ENCODE data around the gene HBA2.
"Not testable (repeated sequence)": the region's sequence is repeated elsewhere in the genome, so short reads cannot be mapped to it uniquely, and the experiment has no call there.

The HBA2 gene

GRCh38 chr16:154217-155030 is 18.3 kb upstream of the HBA2 start:
- in situ Hi-C loops (cut with MboI; ENCODE audit: low sequenced_read_pairs) = no loop called here

- in situ Hi-C loops (cut with MboI; ENCODE audit: low sequenced_read_pairs) = no loop called here
Observed at GRCh38 chr16:155031-155398, 17.7 kb upstream of the HBA2 start.

- in situ Hi-C loops (cut with MboI; ENCODE audit: low sequenced_read_pairs) = no loop called here
Observed at GRCh38 chr16:159136-159849, 13.4 kb upstream of the HBA2 start.

GRCh38 chr16:160242-160641 is 12.4 kb upstream of the HBA2 start:
- in situ Hi-C loops (cut with MboI; ENCODE audit: low sequenced_read_pairs) = not testable (repeated sequence)

GRCh38 chr16:160691-161190 is 11.9 kb upstream of the HBA2 start:
- in situ Hi-C loops (cut with MboI; ENCODE audit: low sequenced_read_pairs) = no loop called here

GRCh38 chr16:162271-162991 is 10.2 kb upstream of the HBA2 start:
- in situ Hi-C loops (cut with MboI; ENCODE audit: low sequenced_read_pairs) = no loop called here

GRCh38 chr16:163139-163538 is 9.5 kb upstream of the HBA2 start:
- in situ Hi-C loops (cut with MboI; ENCODE audit: low sequenced_read_pairs) = not testable (repeated sequence)

- in situ Hi-C loops (cut with MboI; ENCODE audit: low sequenced_read_pairs) = not testable (repeated sequence)
Observed at GRCh38 chr16:163696-164095, 9.0 kb upstream of the HBA2 start.

- in situ Hi-C loops (cut with MboI; ENCODE audit: low sequenced_read_pairs) = not testable (repeated sequence)
Observed at GRCh38 chr16:164134-164823, 8.4 kb upstream of the HBA2 start.

- in situ Hi-C loops (cut with MboI; ENCODE audit: low sequenced_read_pairs) = no loop called here
Observed at GRCh38 chr16:164827-165538, 7.7 kb upstream of the HBA2 start.

GRCh38 chr16:165539-166374 is 6.9 kb upstream of the HBA2 start, which contains the start of gene HBM:
TSS of gene HBM (plus strand) at chr16:165978. CDS start at chr16:165998, 20 bp downstream.
- in situ Hi-C loops (cut with MboI; ENCODE audit: low sequenced_read_pairs) = no loop called here

GRCh38 chr16:166375-167121 is 6.1 kb upstream of the HBA2 start:
- in situ Hi-C loops (cut with MboI; ENCODE audit: low sequenced_read_pairs) = no loop called here

GRCh38 chr16:167122-167690 is 5.5 kb upstream of the HBA2 start:
- in situ Hi-C loops (cut with MboI; ENCODE audit: low sequenced_read_pairs) = no loop called here

GRCh38 chr16:168424-168823 is 4.3 kb upstream of the HBA2 start:
- in situ Hi-C loops (cut with MboI; ENCODE audit: low sequenced_read_pairs) = no loop called here

- in situ Hi-C loops (cut with MboI; ENCODE audit: low sequenced_read_pairs) = no loop called here
Observed at GRCh38 chr16:169014-169413, 3.7 kb upstream of the HBA2 start.

GRCh38 chr16:170088-170507 is 2.6 kb upstream of the HBA2 start:
- in situ Hi-C loops (cut with MboI; ENCODE audit: low sequenced_read_pairs) = not testable (repeated sequence)

- in situ Hi-C loops (cut with MboI; ENCODE audit: low sequenced_read_pairs) = no loop called here
Observed at GRCh38 chr16:170788-171187, 1.9 kb upstream of the HBA2 start.

- in situ Hi-C loops (cut with MboI; ENCODE audit: low sequenced_read_pairs) = not testable (repeated sequence)
Observed at GRCh38 chr16:173211-173854, 657 bp downstream of the HBA2 start.

All from HL-60/S4 treated with phorbol 12-myristate 13-acetate at 8.2 ng/mL for 4 days and 3 days (cell line).